NCI-H345 treated with DMSO at 0.1 percent for 48 hours (cell line): ENCODE measurements around the gene RHOA.
"Not testable (repeated sequence)": the region's sequence is repeated elsewhere in the genome, so short reads cannot be mapped to it uniquely, and the experiment has no call there.

Experiments used
- DNase-seq: peaks from one replicate; lab custom pipeline; 2025; ENCODE audit not compliant: unreplicated experiment; lab: John Stamatoyannopoulos, UW

The RHOA gene

GRCh38 chr3:49370585-49371290 lies 41.0 kb downstream of the RHOA start:
- no peak for DNase-seq

DNA sequence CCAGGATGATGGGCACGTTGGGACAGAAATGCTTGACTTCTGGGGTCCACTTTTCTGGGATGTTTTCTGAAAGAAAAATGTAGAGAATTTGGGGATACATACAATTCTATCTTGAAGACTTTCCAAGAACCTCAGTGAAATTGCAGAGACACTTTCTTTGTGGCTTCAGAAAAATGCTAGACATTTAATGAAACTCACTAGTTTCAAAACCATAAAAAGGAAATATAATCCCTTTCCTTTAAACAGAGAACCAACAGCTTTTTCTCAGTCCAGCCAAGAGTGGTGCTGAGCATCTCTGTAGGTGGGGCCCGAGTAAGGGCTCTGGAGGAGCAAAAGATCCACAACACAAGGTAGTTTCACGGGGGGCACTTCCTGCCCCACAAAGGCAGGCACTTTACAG lies 49.2 kb downstream of the RHOA start:
- no peak for DNase-seq

GRCh38 chr3:49359623-49360022 lies 52.2 kb downstream of the RHOA start:
- DNase-seq = no peak

GRCh38 chr3:49358884-49359225 lies 52.9 kb downstream of the RHOA start:
- no peak for DNase-seq

DNA sequence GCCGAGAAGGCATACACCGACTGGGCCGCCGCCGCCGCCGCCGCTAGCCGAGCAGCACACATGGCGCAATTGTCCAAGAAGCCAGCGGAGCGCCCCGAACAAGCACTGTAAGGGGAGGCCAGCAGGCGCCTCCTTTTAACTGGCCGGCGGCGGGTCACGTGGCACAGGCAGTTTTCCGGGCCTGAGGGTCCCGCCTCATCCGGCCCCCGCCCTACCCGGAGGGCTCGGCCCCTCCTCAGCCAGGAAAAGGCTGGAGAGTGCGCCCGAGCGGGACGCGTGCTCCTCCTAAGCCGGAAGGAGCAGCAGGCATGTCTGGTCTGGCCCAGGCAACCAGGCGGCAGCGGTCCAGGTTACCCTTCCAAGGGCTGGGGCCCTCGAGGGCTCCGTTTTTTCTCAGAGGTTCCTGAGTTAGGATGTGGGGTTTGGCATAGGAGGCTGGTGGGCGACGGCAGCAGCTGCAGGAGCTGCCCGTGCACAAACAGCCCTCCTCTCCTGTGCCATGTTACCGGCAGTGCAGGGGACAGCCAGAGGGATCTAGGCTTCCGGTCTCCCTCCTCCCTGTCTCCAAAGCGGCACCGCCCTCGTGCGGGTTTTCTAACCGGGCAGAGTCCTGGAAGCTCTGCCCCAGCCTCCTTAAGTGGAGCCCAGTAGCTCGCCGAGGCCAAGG lies 53.4 kb downstream of the RHOA start, which contains the start of gene GPX1:
Gene GPX1, minus strand, starts transcription at position 137 of the 667 bp plus-strand sequence. Its CDS starts 75 bp downstream, at position 62.
- peak; percentile 81 for DNase-seq

- DNase-seq = not testable (repeated sequence)
These were observed 54.1 kb downstream of the RHOA start for GRCh38 chr3:49357443-49358216.

DNA sequence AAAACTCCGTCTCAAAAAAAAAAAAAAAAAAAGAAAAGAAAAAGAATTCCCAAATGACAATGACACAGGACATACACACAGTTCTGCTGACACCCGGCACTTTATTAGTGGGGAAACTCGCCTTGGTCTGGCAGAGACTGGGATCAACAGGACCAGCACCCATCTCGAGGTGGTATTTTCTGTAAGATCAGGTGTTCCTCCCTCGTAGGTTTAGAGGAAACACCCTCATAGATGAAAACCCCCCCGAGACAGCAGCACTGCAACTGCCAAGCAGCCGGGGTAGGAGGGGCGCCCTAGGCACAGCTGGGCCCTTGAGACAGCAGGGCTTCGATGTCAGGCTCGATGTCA lies 54.7 kb downstream of the RHOA start:
- not testable (repeated sequence) for DNase-seq

DNA sequence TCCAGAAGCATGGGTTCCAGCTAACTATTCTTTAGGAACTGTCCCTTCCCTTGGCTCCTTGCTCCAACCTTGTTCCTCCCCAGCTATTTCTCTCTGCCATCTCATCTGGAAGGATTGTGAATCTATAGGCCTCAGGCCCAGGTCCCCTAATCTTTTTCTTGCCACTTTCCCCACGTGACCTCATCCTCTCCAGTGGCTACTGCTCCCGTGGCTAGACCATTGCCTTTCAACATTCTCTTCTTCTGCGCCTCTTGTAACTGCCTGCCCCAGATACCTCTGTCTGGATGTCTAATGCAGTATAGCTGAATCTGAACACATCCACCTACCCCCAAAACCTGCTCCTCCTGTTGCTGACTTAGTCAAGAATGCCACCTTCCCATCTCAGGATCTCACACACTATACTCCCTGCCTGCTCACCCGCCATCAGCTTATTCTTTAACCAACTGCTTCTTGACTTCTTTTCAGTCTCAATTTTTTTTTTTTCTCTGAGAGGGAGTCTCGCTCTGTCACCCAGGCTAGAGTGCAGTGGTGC lies 58.8 kb downstream of the RHOA start:
- no peak for DNase-seq

GRCh38 chr3:49352281-49352680 lies 59.5 kb downstream of the RHOA start:
- no peak for DNase-seq

- no peak for DNase-seq
These were observed 60.2 kb downstream of the RHOA start for GRCh38 chr3:49351521-49352011.

GRCh38 chr3:49349348-49350114 lies 62.2 kb downstream of the RHOA start:
- no peak for DNase-seq

DNA sequence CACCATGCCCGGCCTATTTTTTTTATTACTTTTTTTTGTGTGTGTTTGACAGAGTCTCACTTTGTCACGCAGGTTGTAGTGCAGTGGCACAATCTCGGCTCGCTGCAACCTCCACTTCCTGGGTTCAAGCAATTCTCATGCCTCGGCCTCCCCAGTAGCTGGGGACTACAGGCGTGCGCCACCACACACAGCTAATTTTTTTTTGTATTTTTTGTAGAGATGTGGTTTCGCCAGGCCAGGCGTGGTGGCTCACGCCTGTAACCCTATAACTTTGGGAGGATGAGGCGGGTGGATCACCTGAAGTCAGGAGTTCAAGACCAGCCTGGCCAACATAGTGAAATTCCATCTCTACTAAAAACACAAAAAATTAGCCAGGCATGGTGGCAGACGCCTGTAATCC lies 63.4 kb downstream of the RHOA start:
- DNase-seq = not testable (repeated sequence)

DNA sequence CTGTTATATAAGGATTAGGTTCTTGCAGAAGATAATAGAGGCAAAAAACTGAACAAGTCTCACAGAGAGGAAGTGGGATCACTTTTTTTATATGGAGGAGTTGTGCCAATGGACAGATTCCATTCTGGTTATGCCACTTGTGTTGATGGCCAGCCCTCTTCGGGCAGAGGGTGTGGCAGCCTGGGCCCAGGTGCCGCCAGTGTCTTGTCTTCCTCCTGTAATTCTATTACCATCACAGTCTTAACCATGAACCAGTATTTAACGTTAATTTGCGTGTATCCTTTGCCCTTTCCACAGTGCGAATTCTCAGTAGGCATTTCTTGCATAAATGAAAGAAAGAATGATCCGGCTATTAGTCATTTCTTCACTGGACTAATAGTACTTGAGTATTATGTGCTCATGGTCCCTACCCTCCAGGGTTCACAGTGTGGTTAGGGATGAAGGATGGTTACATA lies 65.0 kb downstream of the RHOA start:
- DNase-seq = no peak

DNA sequence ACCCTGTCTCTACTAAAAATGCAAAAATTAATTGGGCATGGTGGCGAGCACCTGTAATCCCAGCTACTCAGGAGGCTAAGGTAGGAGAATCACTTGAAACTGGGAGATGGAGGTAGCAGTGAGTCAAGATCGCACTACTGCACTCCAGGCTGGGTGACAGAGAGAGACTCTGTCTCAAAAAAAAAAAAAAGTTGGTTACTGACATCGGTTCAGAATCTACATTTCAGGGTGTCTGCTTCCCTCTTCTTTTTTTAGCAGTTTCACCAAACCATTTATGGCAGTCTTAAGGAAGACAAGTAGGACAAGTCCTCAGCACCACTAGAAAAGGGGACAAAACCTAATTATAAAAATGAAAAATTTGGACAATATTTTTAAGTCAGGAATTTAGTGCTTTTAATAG lies 68.6 kb downstream of the RHOA start:
- DNase-seq = no peak

GRCh38 chr3:49341996-49342395 lies 69.8 kb downstream of the RHOA start:
- DNase-seq = no peak

DNA sequence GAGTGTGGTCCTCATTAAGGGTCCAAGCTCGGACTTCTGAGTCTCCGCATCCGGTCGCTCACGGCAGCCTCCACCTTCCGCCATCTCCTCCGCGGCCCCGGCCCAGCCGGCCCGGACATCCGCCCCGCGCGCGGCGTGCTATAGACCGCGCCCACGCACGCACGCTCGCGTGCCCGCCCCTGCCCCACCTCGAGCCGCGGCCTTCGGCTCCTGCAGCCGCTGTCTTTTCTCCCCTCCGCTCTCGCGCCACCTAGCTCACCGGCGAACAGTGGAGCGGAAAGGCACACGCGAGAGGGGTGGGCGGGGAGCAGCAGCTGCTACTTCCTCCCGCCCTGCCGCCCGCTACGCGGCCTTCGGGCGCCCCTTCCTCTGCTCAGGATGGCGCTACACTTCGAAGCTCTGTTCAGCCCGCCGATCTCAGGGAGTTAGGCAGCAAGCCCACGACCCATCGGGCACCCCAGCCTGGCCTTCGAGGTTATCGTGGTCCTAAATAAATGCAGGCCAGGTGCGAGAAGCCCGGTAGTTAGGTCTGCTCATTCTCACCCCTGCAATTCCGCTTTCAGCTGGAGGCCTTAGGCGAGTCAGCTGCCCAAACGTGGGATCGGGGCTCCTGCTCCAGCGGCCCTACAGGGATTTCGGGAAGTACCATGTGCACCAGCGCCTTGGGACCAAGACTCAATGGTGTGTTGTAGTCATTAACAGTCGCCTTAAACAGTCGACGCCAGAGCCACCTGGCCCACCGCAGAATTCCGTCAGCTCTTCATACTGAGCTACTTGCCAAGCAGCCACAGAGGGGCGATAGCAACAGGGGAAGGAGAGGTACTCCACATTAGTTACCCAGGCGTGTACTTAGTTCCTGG lies 71.6 kb downstream of the RHOA start, which contains the start of gene USP4:
Gene USP4, minus strand, starts transcription at position 113 of the 860 bp plus-strand sequence. Its CDS starts 29 bp downstream, at position 84.
- DNase-seq = peak; percentile 47

GRCh38 chr3:49339581-49339940 lies 72.2 kb downstream of the RHOA start:
- DNase-seq = no peak

DNA sequence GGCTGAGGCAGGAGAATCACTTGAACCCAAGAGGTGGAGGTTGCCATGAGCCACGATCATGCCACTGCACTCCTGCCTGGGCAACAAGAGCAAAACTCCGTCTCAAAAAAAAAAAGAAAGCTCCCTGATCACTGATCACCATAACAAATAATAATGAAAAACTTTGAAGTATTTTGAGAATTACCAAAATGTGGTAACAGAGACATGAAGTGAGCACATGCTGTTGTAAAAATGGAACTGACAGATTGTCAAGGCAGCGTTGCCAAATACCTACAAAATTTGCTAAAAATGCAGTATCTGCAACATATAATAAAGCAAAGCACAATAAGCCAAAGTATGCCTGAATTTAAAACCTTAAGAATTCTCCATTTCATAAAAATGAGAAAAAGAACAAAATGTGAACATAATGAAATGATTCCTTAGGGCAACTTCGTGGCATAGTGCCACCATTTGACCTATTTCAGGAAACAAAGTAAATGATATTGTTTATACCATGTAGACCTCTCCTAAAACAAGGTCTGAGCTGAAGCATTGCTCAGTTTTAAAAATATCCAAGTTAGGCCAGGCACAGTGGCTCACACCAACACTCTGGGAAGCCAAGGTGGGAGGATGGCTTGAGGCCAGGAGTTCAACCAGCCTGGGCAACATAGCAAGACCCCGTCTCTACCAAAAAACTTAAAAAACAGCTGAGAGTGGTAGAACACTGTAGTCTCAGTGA lies 77.7 kb downstream of the RHOA start:
- DNase-seq = no peak

GRCh38 chr3:49333091-49333490 lies 78.7 kb downstream of the RHOA start:
- no peak for DNase-seq
